ENCODE measurements around the gene MFF. TPM values are rescaled to one million over a fixed set of nuclear protein-coding genes. Genes with fewer than 3 reads are reported as not detected.

MFF gene
- total RNA-seq, 1 experiment from 2014 or later = 82.3 TPM

GRCh38 chr2:227388537-227389011, 63.5 kb downstream of the MFF start:
- H3K9me3 Mint-ChIP-seq (ENCODE audit: low read depth, unreplicated experiment) = no peaks in the 10 kb centered on the region
- intact Hi-C loops (cut with micrococcal nuclease; ENCODE audit: unreplicated experiment) = no loop called here
- H3K27me3 Mint-ChIP-seq (ENCODE audit: unreplicated experiment) = no peaks in the 10 kb centered on the region
- no peak for DNase-seq
- CTCF ChIA-PET = no interaction called here
- H3K27ac Mint-ChIP-seq (ENCODE audit: unreplicated experiment) = peak overlapping the region; percentile 79
- TF ChIP-seq CTCF (IDR thresholded peaks at IDR 0.05; ENCODE audit: unreplicated experiment) = no peak
- peaks cover 7% of the 10 kb centered on the region for H3K4me1 Mint-ChIP-seq (ENCODE audit: low read depth, unreplicated experiment)
- no peak overlapping the region for H3K4me3 Mint-ChIP-seq (ENCODE audit: low read depth, unreplicated experiment)
- no TSS peak for BruUV-seq (replicated peaks)
- H3K36me3 Mint-ChIP-seq (ENCODE audit: insufficient read depth, unreplicated experiment) = no peaks in the 10 kb centered on the region

- no peak overlapping the region for H3K4me3 Mint-ChIP-seq (ENCODE audit: low read depth, unreplicated experiment)
- no peak overlapping the region for H3K27ac Mint-ChIP-seq (ENCODE audit: unreplicated experiment)
- H3K27me3 Mint-ChIP-seq (ENCODE audit: unreplicated experiment) = no peaks in the 10 kb centered on the region
- no peak for TF ChIP-seq CTCF (IDR thresholded peaks at IDR 0.05; ENCODE audit: unreplicated experiment)
- no TSS peak for BruUV-seq (replicated peaks)
- DNase-seq = no peak
- no peaks in the 10 kb centered on the region for H3K9me3 Mint-ChIP-seq (ENCODE audit: low read depth, unreplicated experiment)
- peaks cover 7% of the 10 kb centered on the region for H3K4me1 Mint-ChIP-seq (ENCODE audit: low read depth, unreplicated experiment)
- intact Hi-C loops (cut with micrococcal nuclease; ENCODE audit: unreplicated experiment) = no loop called here
- CTCF ChIA-PET = no interaction called here
- H3K36me3 Mint-ChIP-seq (ENCODE audit: insufficient read depth, unreplicated experiment) = no peaks in the 10 kb centered on the region
These were observed 64.2 kb downstream of the MFF start for GRCh38 chr2:227389231-227389630.

- Mint-ChIP-seq H3K27me3 (ENCODE audit: unreplicated experiment) (no peaks in the 10 kb centered on the region), H3K36me3 (ENCODE audit: insufficient read depth, unreplicated experiment) (no peaks in the 10 kb centered on the region), H3K27ac (ENCODE audit: unreplicated experiment) (no peak overlapping the region), H3K9me3 (ENCODE audit: low read depth, unreplicated experiment) (no peaks in the 10 kb centered on the region), H3K4me1 (ENCODE audit: low read depth, unreplicated experiment) (peaks cover 7% of the 10 kb centered on the region), H3K4me3 (ENCODE audit: low read depth, unreplicated experiment) (no peak overlapping the region)
- intact Hi-C loops (cut with micrococcal nuclease; ENCODE audit: unreplicated experiment) = no loop called here
- no peak for TF ChIP-seq CTCF (IDR thresholded peaks at IDR 0.05; ENCODE audit: unreplicated experiment)
- no TSS peak for BruUV-seq (replicated peaks)
- no peak for DNase-seq
- CTCF ChIA-PET = no interaction called here
These were observed 64.6 kb downstream of the MFF start for GRCh38 chr2:227389661-227390060.

- CTCF ChIA-PET = no interaction called here
- Mint-ChIP-seq H3K4me3 (ENCODE audit: low read depth, unreplicated experiment) (no peak overlapping the region), H3K27me3 (ENCODE audit: unreplicated experiment) (no peaks in the 10 kb centered on the region), H3K27ac (ENCODE audit: unreplicated experiment) (no peak overlapping the region), H3K4me1 (ENCODE audit: low read depth, unreplicated experiment) (peaks cover 15% of the 10 kb centered on the region), H3K9me3 (ENCODE audit: low read depth, unreplicated experiment) (no peaks in the 10 kb centered on the region), H3K36me3 (ENCODE audit: insufficient read depth, unreplicated experiment) (peaks cover 5% of the 10 kb centered on the region)
- TF ChIP-seq CTCF (IDR thresholded peaks at IDR 0.05; ENCODE audit: unreplicated experiment) = no peak
- intact Hi-C loops (cut with micrococcal nuclease; ENCODE audit: unreplicated experiment) = no loop called here
- no TSS peak for BruUV-seq (replicated peaks)
- no peak for DNase-seq
These were observed 65.6 kb downstream of the MFF start for GRCh38 chr2:227390468-227391256.

Measured in Calu3 (cell line).